A673 (cell line): ENCODE measurements around the gene MAST4.

Experiments used
- EZH2 ChIP-seq: fragments of 200-600 bp; sonication (generic); IDR thresholded peaks from 2 replicates; pipeline ENCODE4 v1.6.1; 2017; ENCODE audit warnings: borderline replicate concordance, low read depth, mild to moderate bottlenecking, mixed read lengths, antibody characterized with exemption, low read length; ENCODE audit not compliant: poor library complexity, severe bottlenecking
- TF ChIP-seq, protein P1 (sequence below): fragments of 300-800, 200-600 bp; sonication (generic); conservative IDR thresholded peaks from 2 replicates; pipeline ENCODE4 v1.5.1; 2017; ENCODE audit warnings: low read depth, mild to moderate bottlenecking, antibody characterized with exemption, low read length, moderate library complexity, mixed read lengths

DNA sequence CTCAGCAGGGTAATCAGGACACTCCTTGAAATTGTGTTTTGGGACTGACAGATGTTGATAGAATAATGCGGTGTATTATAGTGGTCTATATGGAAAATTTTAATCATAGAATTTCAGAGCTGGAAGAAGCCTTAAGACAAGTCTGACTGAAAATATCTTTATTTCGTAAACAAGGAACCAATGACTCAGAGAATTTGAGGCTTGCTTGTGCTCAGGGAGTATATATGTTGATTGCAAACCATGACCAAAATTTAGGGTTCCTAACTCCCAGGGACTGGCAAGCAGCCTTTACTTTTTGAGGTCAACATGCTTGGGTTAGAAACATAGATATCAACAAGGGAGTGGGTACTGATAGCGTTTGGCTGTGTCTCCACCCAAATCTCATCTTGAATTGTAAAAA is 313.2 kb downstream of the MAST4 start:
- TF ChIP-seq, protein P1, sequence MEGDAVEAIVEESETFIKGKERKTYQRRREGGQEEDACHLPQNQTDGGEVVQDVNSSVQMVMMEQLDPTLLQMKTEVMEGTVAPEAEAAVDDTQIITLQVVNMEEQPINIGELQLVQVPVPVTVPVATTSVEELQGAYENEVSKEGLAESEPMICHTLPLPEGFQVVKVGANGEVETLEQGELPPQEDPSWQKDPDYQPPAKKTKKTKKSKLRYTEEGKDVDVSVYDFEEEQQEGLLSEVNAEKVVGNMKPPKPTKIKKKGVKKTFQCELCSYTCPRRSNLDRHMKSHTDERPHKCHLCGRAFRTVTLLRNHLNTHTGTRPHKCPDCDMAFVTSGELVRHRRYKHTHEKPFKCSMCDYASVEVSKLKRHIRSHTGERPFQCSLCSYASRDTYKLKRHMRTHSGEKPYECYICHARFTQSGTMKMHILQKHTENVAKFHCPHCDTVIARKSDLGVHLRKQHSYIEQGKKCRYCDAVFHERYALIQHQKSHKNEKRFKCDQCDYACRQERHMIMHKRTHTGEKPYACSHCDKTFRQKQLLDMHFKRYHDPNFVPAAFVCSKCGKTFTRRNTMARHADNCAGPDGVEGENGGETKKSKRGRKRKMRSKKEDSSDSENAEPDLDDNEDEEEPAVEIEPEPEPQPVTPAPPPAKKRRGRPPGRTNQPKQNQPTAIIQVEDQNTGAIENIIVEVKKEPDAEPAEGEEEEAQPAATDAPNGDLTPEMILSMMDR: no peak
- no peak for TF ChIP-seq EZH2
